ENCODE results near the gene ORMDL3.

DNA sequence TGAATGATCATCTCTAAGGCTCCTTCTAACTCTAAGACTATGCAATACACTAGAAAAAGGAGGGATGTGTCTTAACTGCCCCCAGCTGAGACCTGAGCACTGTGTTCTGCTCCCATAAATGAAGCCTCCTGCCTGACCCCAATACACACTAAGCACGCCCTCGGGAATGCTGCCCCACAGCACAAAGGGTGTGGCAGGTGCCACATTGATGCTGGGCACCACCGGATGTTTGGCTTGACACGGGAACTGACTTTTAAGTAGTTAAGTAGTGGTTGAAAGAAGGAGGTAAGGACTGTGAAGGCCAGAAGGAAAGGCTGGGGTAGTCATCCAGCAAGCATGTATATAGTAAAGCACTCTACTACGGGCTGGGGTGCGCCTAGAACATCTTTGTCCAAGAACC lies 39.4 kb upstream of the ORMDL3 start:
- TF ChIP-seq, protein P1, sequence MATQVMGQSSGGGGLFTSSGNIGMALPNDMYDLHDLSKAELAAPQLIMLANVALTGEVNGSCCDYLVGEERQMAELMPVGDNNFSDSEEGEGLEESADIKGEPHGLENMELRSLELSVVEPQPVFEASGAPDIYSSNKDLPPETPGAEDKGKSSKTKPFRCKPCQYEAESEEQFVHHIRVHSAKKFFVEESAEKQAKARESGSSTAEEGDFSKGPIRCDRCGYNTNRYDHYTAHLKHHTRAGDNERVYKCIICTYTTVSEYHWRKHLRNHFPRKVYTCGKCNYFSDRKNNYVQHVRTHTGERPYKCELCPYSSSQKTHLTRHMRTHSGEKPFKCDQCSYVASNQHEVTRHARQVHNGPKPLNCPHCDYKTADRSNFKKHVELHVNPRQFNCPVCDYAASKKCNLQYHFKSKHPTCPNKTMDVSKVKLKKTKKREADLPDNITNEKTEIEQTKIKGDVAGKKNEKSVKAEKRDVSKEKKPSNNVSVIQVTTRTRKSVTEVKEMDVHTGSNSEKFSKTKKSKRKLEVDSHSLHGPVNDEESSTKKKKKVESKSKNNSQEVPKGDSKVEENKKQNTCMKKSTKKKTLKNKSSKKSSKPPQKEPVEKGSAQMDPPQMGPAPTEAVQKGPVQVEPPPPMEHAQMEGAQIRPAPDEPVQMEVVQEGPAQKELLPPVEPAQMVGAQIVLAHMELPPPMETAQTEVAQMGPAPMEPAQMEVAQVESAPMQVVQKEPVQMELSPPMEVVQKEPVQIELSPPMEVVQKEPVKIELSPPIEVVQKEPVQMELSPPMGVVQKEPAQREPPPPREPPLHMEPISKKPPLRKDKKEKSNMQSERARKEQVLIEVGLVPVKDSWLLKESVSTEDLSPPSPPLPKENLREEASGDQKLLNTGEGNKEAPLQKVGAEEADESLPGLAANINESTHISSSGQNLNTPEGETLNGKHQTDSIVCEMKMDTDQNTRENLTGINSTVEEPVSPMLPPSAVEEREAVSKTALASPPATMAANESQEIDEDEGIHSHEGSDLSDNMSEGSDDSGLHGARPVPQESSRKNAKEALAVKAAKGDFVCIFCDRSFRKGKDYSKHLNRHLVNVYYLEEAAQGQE (IDR thresholded peaks at IDR 0.05; ENCODE audit: insufficient replicate concordance, low read depth), result no peak
- TF ChIP-seq CTCF (IDR thresholded peaks at IDR 0.05; ENCODE audit: insufficient read depth, low read length) (no peak), GABPA (IDR thresholded peaks at IDR 0.05; ENCODE audit: low read depth) (no peak), POLR2AphosphoS5 (IDR thresholded peaks at IDR 0.05; ENCODE audit: low read depth) (no peak)

All from HL-60 (cell line).